ENCODE data around the gene EIF3A. TPM values are rescaled to one million over a fixed set of nuclear protein-coding genes. Genes with fewer than 3 reads are reported as not detected.
A peak's percentile ranks its signal among the peaks of the same experiment; 100 is the strongest.
"Not testable (repeated sequence)": the region's sequence is repeated elsewhere in the genome, so short reads cannot be mapped to it uniquely, and the experiment has no call there.

The EIF3A gene
- total RNA-seq, 1 donor from 2014 or later, result 94.7 TPM

DNA sequence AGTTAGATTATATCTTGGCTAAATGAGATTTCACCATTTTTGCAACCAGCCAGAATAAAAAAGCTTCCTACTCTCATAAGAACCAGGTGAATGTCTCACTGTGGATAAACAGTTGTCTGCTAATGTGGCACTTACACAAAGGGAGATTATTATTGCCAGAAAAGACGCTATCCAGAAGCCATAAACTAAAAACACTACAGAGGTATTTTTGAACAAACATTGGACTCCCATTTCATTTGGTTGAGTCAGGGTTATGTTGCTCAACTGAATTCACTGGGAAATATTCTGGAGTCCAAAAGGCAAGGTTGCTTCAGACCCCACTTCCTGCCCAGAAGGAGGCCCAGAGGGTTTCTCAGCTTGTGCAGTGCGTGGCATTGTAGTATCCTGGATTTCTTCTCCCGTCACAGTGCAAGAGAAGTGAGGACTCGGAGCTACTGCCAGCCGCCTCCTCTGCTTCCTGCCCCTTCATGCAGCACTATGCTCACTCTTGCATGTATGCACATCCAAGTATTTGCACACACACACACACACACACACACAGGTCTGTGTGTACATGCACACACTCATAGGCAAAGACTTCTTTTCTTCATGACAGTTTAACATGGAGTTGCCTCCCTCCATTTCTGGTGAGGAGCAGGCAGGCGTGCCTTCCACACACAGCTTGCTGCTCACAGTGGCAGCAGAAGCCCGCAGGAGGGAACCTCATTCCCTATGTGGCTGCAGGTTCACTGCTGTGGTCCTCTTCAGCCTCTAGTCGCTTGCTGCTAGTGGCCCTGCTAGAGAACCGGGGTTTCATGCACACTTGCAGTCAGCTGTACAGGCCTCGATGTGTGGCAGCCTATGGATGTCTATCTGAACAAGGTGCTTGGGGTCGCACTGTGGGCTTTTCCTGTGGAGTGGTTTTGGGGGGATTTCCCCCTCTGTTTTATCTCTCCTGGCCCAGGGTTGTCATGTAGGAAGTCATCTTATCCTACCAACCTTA is 33.4 kb upstream of the EIF3A start:
- Histone ChIP-seq H3K9me3 (no peaks in the 10 kb centered on the region), H3K4me1 (no peaks in the 10 kb centered on the region), H3K27ac (no peak overlapping the region), H3K4me3 (no peak overlapping the region), H3K27me3 (ENCODE audit: low read depth) (no peaks in the 10 kb centered on the region), H3K36me3 (peaks cover 82% of the 10 kb centered on the region)
- no peak for ATAC-seq
- intact Hi-C loops (cut with DNase I), result no loop called here
- DNase-seq, result no peak
- TF ChIP-seq, protein P1, sequence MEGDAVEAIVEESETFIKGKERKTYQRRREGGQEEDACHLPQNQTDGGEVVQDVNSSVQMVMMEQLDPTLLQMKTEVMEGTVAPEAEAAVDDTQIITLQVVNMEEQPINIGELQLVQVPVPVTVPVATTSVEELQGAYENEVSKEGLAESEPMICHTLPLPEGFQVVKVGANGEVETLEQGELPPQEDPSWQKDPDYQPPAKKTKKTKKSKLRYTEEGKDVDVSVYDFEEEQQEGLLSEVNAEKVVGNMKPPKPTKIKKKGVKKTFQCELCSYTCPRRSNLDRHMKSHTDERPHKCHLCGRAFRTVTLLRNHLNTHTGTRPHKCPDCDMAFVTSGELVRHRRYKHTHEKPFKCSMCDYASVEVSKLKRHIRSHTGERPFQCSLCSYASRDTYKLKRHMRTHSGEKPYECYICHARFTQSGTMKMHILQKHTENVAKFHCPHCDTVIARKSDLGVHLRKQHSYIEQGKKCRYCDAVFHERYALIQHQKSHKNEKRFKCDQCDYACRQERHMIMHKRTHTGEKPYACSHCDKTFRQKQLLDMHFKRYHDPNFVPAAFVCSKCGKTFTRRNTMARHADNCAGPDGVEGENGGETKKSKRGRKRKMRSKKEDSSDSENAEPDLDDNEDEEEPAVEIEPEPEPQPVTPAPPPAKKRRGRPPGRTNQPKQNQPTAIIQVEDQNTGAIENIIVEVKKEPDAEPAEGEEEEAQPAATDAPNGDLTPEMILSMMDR (IDR thresholded peaks at IDR 0.05), result no peak

DNA sequence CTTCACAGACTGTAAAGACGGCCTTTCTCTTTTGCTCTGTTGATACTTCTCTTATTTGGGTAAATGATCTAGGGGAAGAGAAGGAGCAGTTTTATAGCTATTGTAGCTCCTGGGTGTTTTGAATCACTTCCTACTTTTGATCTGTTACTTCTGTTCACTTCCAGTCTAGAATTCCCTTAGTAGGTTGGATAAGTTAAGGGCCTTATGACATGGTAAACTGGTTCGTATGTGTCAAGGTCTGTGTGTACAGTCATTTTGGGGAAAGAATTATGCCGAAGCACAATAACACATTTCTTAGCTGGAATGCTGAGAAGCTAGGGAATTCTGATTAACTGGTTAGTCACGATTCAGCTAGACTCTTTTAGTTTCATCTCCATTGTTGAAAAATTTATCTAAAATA is 31.4 kb upstream of the EIF3A start:
- Histone ChIP-seq H3K4me3 (no peak overlapping the region), H3K27me3 (ENCODE audit: low read depth) (no peaks in the 10 kb centered on the region), H3K9me3 (no peaks in the 10 kb centered on the region), H3K27ac (no peak overlapping the region), H3K36me3 (peaks cover 79% of the 10 kb centered on the region), H3K4me1 (no peaks in the 10 kb centered on the region)
- intact Hi-C loops (cut with DNase I), result no loop called here
- ATAC-seq, result no peak
- DNase-seq, result no peak
- TF ChIP-seq, protein P1 (IDR thresholded peaks at IDR 0.05), result no peak

DNA sequence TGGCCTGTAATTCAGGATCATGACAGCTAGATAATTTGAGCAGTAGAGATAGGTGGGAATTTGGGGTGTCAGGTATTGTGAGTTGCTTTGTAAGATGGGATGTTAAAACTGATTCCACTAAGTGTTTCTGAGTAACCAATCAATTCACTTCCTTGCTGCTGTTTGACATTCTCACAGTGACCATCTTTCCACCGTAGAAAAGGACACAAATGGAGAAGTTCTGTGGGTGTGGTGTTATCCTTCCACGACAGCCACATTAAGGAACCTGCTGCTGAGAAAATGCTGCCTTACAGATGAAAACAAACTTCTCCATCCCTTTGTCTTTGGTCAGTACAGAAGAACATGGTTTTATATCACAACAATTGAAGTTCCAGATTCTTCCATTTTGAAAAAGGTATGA is 27.2 kb upstream of the EIF3A start:
- H3K4me1 ChIP-seq; H3K27ac ChIP-seq; H3K9me3 ChIP-seq; ATAC-seq; DNase-seq; H3K4me3 ChIP-seq; intact Hi-C loops (cut with DNase I); H3K27me3 ChIP-seq (ENCODE audit: low read depth): not testable (repeated sequence)
- peaks cover 49% of the 10 kb centered on the region for H3K36me3 ChIP-seq

DNA sequence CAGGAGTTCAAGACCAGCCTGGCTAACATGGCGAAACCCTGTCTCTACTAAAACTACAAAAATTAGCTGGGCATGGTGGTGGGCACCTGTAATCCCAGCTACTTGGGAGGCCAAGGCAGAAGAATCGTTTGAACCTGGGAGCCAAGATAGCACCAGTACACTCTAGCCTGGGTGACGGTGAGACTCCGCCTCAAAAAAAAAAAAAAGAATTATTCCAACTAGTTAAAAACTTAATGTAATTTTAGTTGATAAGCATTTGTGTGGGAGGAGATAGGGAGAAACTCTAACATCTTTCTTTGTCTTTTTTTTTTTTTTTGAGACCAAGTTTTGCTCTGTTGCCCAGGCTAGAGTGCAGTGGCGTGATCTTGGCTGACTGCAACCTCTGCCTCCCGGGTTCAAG is 26.5 kb upstream of the EIF3A start:
- H3K9me3 ChIP-seq; H3K4me1 ChIP-seq; ATAC-seq; H3K27me3 ChIP-seq (ENCODE audit: low read depth); H3K27ac ChIP-seq; H3K4me3 ChIP-seq; intact Hi-C loops (cut with DNase I); DNase-seq: not testable (repeated sequence)
- H3K36me3 ChIP-seq, result peaks cover 42% of the 10 kb centered on the region

DNA sequence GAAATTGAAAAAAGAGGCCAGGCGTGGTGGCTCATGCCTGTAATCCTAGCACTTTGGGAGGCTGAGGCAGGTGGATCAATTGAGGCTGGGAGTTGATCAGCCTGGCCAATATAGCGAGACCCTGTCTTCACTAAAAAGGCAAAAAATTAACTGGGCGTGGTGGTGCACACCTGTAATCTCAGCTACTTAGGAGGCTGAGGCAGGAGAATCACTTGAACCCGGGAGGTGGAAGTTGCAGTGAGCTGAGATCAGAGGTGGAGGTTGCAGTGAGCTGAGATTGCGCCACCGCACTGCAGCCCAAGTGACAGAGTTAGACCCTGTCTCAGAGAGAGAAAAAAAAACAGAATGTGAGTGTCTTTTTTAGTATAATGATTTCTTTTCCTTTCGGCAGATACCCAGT is 25.3 kb upstream of the EIF3A start:
- H3K4me3 ChIP-seq; ATAC-seq; H3K9me3 ChIP-seq; H3K27ac ChIP-seq; intact Hi-C loops (cut with DNase I); H3K27me3 ChIP-seq (ENCODE audit: low read depth); DNase-seq; H3K4me1 ChIP-seq: not testable (repeated sequence)
- H3K36me3 ChIP-seq, result peaks cover 31% of the 10 kb centered on the region

DNA sequence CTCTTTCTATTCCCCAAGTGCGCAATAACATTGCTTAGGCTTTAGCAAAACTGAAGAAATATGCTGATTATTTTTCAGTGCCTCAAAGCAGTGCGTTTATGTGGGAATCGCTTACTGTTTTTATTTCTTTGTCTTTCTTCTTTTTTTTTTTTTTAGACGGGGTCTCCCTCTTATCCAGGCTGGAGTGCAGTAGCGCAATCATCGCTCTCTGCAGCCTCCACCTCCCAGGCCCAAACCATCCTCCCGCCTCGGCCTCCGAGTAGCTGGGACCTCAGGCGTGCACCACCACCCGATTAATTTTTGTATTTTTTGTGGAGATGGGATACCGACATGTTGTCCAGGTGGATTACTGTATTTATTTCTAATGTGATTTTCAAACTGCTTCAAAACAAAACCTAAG is 24.5 kb upstream of the EIF3A start:
- TF ChIP-seq, protein P1 (IDR thresholded peaks at IDR 0.05), result no peak
- ATAC-seq (no peak), DNase-seq (no peak)
- Histone ChIP-seq H3K9me3 (no peaks in the 10 kb centered on the region), H3K27ac (no peak overlapping the region), H3K4me1 (peaks cover 8% of the 10 kb centered on the region), H3K36me3 (peaks cover 24% of the 10 kb centered on the region), H3K4me3 (peak overlapping the region; percentile 75), H3K27me3 (ENCODE audit: low read depth) (no peaks in the 10 kb centered on the region)
- intact Hi-C loops (cut with DNase I), result no loop called here

DNA sequence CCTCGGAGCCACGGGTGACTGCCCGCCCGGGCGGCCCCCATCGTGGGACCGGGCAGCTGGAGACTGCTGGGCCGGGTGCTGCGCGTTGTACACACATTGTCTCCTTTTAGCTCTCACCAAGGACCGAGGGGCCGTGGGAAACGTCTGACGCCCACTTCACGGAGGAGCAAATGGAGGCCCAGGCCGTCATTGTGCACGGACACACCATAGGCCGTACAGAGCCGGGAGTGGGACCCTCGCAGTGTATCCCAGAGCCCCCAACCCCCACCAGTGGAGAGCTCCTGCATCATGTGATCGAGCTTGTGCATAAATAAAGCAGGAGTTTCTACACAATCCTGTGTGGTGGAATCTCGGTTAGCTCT is 24.0 kb upstream of the EIF3A start:
- peaks cover 19% of the 10 kb centered on the region for H3K36me3 ChIP-seq
- DNase-seq (peak; percentile 52), ATAC-seq (no peak)
- intact Hi-C loops (cut with DNase I), result no loop called here
- H3K9me3 ChIP-seq, result no peaks in the 10 kb centered on the region
- TF ChIP-seq, protein P1 (IDR thresholded peaks at IDR 0.05), result no peak
- H3K4me3 ChIP-seq, result peak overlapping the region; percentile 75
- H3K4me1 ChIP-seq, result peaks cover 8% of the 10 kb centered on the region
- H3K27ac ChIP-seq, result peak overlapping the region; percentile 67
- H3K27me3 ChIP-seq (ENCODE audit: low read depth), result no peaks in the 10 kb centered on the region
